Subcutaneous abdominal adipose tissue (tissue), 5 donors: ENCODE measurements around the gene OR1I1.

ENCODE experiments used
- H3K27ac ChIP-seq: one replicate; pipeline ENCODE4 v1.7.0; 2013; ENCODE audit warnings: low read depth, mild to moderate bottlenecking, inconsistent platforms, low read length, moderate library complexity
- H3K27me3 ChIP-seq, 5 donors: one replicate each; pipeline ENCODE4 v1.7.0; 2013; ENCODE audit warnings: low read length in 5 of 5, inconsistent platforms in 1 of 5; ENCODE audit not compliant: control insufficient read depth in 5 of 5, insufficient read depth in 4 of 5
- H3K36me3 ChIP-seq, 5 donors: one replicate each; pipeline ENCODE4 v1.7.0; 2013; ENCODE audit warnings: low read length in 5 of 5; ENCODE audit not compliant: control insufficient read depth in 5 of 5, insufficient read depth in 5 of 5
- H3K4me1 ChIP-seq, 5 donors: one replicate each; pipeline ENCODE4 v1.7.0; 2013; ENCODE audit warnings: low read length in 5 of 5, mild to moderate bottlenecking in 3 of 5, moderate library complexity in 1 of 5; ENCODE audit not compliant: control insufficient read depth in 5 of 5, insufficient read depth in 5 of 5
- H3K4me3 ChIP-seq, 5 donors: one replicate each; pipeline ENCODE4 v1.7.0; 2013; ENCODE audit warnings: low read length in 5 of 5, low read depth in 1 of 5
- H3K9ac ChIP-seq, 5 donors: one replicate each; pipeline ENCODE4 v1.7.0; 2013; ENCODE audit warnings: low read length in 5 of 5, mild to moderate bottlenecking in 4 of 5, moderate library complexity in 3 of 5
- H3K9me3 ChIP-seq, 5 donors: one replicate each; pipeline ENCODE4 v1.7.0; 2013; ENCODE audit warnings: low read length in 5 of 5; ENCODE audit not compliant: control insufficient read depth in 5 of 5
- donor health status: healthy.
- donor health status: healthy.
- donor health status: healthy.
- donor health status: healthy.
- donor health status: healthy.

Gene OR1I1

DNA sequence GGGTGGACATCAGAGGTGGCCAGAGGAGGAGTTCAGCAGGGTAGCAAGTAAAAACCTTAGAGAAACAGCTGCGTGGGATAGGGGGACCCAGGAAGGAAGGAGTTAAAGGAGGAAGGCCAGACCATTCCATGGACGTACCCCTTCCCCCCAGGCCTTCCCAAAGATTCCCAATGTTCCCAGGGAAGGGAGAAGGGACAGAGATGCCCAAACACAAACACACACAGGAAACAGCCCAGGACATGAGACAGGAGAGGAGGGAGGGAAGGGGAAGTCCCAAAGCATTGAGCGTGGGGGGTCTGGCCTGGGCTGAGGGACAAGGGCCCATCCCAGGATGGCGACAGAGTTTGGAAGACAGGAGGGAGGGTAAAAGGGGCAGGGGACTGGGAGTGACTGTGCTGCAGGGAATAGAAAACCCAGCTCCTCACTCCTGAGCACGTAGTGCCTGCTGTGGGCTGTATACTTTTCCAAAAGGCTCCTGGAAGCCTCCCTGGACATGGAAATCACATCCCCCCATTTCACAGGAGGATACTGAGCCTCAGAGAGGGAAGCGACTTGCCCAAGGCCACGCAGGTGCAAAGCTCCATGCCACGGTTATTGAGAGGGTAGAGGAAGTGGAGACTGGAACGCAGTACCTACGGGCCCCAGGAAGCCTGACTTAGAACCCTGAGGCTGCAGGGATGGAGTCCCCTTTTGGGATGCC lies 26.3 kb downstream of the OR1I1 start:
- peak overlapping the region; percentile 52 to 88 (median 77) for H3K9ac ChIP-seq
- peak overlapping the region; percentile 68 to 74 (median 71) for H3K4me3 ChIP-seq
- H3K27ac ChIP-seq, result peak overlapping the region; percentile 79
- peaks cover 3 to 11% (median 8%) of the 10 kb centered on the region in 5 donors for H3K9me3 ChIP-seq
- H3K36me3 ChIP-seq, result peaks cover 0 to 42% (median 35%) of the 10 kb centered on the region in 5 donors
- H3K4me1 ChIP-seq, result peaks cover 5 to 19% (median 19%) of the 10 kb centered on the region in 5 donors
- H3K27me3 ChIP-seq, result no peaks in the 10 kb centered on the region

DNA sequence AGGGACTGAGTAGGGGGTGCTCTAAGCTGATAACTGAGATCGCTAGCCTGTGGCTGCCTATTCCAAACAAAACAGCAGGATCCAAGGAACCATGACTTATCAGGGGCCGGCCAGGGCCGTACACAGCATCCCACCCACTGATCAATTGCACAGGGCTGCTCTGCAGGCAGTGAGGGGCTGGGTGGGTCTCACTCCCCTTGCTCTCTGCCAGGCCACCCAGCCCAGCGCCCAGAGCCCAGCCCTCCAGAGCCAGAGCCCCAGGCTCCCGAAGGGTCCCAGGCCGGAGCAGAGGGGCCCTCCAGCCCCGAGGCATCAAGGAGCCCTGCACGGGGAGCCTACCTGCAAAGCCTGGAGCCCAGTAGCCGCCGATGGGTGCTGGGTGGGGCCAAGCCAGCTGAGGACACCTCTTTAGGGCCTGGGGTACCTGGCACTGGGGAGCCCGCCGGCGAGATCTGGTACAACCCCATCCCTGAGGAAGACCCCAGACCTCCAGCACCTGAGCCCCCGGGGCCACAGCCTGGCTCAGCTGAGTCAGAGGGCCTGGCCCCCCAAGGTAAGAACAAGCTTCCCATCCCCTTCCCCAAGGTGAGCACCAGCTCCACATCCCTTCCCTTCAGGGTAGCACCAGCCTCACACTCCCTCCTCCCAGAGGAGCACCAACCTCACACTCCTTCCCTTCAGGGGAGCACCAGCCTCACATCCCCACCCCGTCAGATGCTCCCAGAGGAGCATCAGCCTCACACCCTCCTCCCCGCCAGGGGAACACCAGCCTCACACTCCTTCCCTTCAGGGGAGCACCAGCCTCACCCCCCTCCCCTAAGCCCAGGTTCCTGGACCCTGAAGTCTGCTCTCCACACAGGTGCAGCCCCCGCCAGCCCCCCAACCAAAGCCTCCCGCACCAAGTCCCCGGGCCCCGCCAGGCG lies 27.1 kb downstream of the OR1I1 start:
- Histone ChIP-seq H3K27ac (no peak overlapping the region), H3K4me1 (peaks cover 5 to 24% (median 19%) of the 10 kb centered on the region in 5 donors), H3K36me3 (peaks cover 0 to 50% (median 43%) of the 10 kb centered on the region in 5 donors), H3K9me3 (peaks cover 3 to 8% (median 5%) of the 10 kb centered on the region in 5 donors), H3K9ac (peak overlapping the region in 2 of 5 donors; percentile 28 to 68), H3K27me3 (no peaks in the 10 kb centered on the region), H3K4me3 (peak overlapping the region in 2 of 5 donors; percentile 69 to 74)

DNA sequence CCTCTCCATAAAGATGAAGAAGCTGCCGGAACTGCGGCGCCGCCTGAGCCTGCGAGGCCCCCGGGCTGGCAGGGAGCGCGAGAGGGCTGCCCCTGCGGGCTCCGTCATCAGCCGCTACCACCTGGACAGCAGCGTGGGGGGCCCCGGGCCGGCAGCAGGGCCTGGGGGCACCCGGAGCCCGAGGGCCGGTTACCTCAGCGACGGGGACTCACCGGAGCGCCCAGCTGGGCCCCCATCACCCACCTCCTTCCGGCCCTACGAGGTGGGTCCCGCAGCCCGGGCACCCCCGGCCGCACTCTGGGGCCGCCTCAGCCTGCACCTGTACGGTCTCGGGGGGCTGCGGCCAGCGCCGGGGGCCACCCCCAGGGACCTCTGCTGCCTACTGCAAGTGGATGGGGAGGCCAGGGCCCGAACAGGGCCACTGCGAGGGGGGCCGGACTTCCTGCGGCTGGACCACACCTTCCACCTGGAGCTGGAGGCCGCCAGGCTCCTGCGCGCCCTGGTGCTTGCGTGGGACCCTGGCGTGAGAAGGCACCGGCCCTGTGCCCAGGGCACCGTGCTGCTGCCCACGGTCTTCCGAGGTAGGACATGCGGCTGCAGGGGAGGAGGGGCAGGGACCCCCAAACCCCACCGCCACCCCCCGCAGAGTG lies 27.9 kb downstream of the OR1I1 start:
- H3K36me3 ChIP-seq, result peaks cover 0 to 56% (median 46%) of the 10 kb centered on the region in 5 donors
- H3K27me3 ChIP-seq, result no peaks in the 10 kb centered on the region
- H3K4me1 ChIP-seq, result peaks cover 6 to 31% (median 23%) of the 10 kb centered on the region in 5 donors
- no peaks in the 10 kb centered on the region for H3K9me3 ChIP-seq
- no peak overlapping the region for H3K27ac ChIP-seq
- H3K4me3 ChIP-seq, result no peak overlapping the region
- H3K9ac ChIP-seq, result no peak overlapping the region

GRCh38 chr19:15110418-15110815 lies 28.4 kb downstream of the OR1I1 start:
- no peaks in the 10 kb centered on the region for H3K27me3 ChIP-seq
- H3K9me3 ChIP-seq, result no peaks in the 10 kb centered on the region
- no peak overlapping the region for H3K4me3 ChIP-seq
- H3K36me3 ChIP-seq, result peaks cover 0 to 61% (median 47%) of the 10 kb centered on the region in 5 donors
- H3K9ac ChIP-seq, result no peak overlapping the region
- peaks cover 6 to 36% (median 28%) of the 10 kb centered on the region in 5 donors for H3K4me1 ChIP-seq
- no peak overlapping the region for H3K27ac ChIP-seq

DNA sequence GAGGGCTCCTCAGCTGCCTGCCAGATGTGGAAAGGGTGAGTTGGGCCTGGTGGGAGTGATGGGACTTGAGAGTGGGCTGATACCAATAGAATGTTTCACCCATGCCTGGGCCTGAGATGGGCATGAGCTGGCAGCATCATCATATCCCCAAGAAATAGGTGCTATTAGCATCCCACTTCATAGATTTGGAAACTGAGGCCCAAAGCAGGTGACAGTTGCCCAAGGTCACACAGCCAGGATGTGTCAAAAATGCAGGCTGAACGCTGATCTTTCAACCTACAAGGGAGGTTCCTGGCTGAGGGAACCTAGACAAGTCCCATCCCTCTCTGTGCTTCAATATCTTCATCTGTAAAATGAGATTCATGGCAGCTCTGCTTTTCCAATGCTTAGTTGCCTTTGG lies 29.7 kb downstream of the OR1I1 start:
- Histone ChIP-seq H3K27ac (no peak overlapping the region), H3K9ac (no peak overlapping the region), H3K9me3 (no peaks in the 10 kb centered on the region), H3K36me3 (peaks cover 0 to 75% (median 61%) of the 10 kb centered on the region in 5 donors), H3K4me1 (peaks cover 8 to 46% (median 34%) of the 10 kb centered on the region in 5 donors), H3K4me3 (no peak overlapping the region), H3K27me3 (no peaks in the 10 kb centered on the region)

DNA sequence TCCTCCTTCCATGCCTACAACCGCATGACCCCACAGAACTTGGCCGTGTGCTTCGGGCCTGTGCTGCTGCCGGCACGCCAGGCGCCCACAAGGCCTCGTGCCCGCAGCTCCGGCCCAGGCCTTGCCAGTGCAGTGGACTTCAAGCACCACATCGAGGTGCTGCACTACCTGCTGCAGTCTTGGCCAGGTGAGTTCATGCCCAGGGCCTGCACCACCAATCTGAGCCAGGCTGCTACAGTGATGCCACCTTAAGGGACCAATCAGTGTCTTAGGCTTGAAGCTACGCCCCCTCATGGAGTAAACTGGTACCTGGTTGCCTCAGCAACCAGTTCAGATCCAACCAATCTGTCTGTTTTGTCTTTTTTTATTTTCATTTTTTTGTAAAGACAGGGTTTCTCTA lies 30.4 kb downstream of the OR1I1 start:
- Histone ChIP-seq H3K9ac (no peak overlapping the region), H3K27ac (no peak overlapping the region), H3K9me3 (no peaks in the 10 kb centered on the region), H3K36me3 (peaks cover 0 to 81% (median 67%) of the 10 kb centered on the region in 5 donors), H3K4me3 (no peak overlapping the region), H3K4me1 (peaks cover 8 to 50% (median 32%) of the 10 kb centered on the region in 5 donors), H3K27me3 (no peaks in the 10 kb centered on the region)

- Histone ChIP-seq H3K27ac (no peak overlapping the region), H3K36me3 (peaks cover 0 to 92% (median 78%) of the 10 kb centered on the region in 5 donors), H3K9ac (no peak overlapping the region), H3K27me3 (no peaks in the 10 kb centered on the region), H3K9me3 (no peaks in the 10 kb centered on the region), H3K4me1 (peaks cover 3 to 41% (median 23%) of the 10 kb centered on the region in 5 donors), H3K4me3 (no peak overlapping the region)
Observed at GRCh38 chr19:15113245-15114152, 31.5 kb downstream of the OR1I1 start.

DNA sequence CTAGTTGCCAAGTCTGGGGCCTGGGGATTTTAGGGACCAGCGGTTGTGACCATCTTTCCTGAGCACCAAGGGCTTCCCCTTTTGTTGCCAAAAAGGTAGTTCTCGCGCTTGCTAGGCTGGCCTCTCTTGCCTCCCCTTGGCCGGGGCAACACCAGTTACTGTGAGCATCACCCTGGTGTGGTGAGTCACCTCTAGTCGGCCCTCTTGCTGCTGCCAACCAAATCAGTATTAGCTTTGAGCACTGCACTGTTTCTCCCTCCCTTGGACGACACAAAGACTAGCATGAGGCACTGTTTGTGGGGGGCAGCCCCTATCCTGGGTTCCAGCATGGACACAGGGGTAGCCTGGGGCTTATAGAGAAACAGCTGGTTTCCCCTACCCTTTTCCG lies 32.1 kb downstream of the OR1I1 start:
- H3K9ac ChIP-seq, result no peak overlapping the region
- no peaks in the 10 kb centered on the region for H3K9me3 ChIP-seq
- peaks cover 3 to 36% (median 20%) of the 10 kb centered on the region in 5 donors for H3K4me1 ChIP-seq
- no peaks in the 10 kb centered on the region for H3K27me3 ChIP-seq
- H3K4me3 ChIP-seq, result no peak overlapping the region
- H3K27ac ChIP-seq, result peak overlapping the region; percentile 62
- H3K36me3 ChIP-seq, result peaks cover 0 to 97% (median 84%) of the 10 kb centered on the region in 5 donors

DNA sequence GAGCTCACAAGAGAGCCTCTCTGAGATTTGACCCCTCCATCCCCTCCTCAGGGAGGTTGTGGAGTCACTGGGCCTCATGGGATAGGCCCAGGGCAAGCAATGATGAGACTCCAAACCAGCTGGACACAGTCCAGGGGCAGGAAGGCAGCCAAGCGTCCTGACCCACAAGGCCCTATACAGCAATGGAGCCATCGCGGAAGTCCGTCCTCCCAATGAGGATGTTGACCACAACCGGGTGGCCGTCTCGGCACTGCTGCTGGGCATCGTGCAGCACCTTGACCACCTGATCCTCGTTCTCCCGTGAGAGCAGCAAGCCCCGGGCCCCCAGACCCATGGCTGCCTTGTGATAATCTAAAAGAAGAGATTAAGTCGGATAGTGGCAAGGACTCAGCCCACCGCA lies 33.1 kb downstream of the OR1I1 start:
- H3K36me3 ChIP-seq, result peaks cover 0 to 98% (median 88%) of the 10 kb centered on the region in 5 donors
- H3K9ac ChIP-seq, result peak overlapping the region in 1 of 5 donors; percentile 29
- peaks cover 3 to 36% (median 20%) of the 10 kb centered on the region in 5 donors for H3K4me1 ChIP-seq
- H3K4me3 ChIP-seq, result no peak overlapping the region
- peak overlapping the region; percentile 62 for H3K27ac ChIP-seq
- H3K27me3 ChIP-seq, result no peaks in the 10 kb centered on the region
- no peaks in the 10 kb centered on the region for H3K9me3 ChIP-seq
